Smooth muscle cell (in vitro differentiated cells): Measurements from ENCODE around the gene IGSF9. TPM values are rescaled to one million over a fixed set of nuclear protein-coding genes. Genes with fewer than 3 reads are reported as not detected.

Source experiments
- DNase-seq: peaks from one replicate; lab custom pipeline; 2025; ENCODE audit not compliant: unreplicated experiment; lab: John Stamatoyannopoulos, UW
- H2AFZ ChIP-seq: fragments of 200-600 bp; sonication (generic); 2 replicates; pipeline ENCODE4 v1.6.0; 2016; ENCODE audit warnings: antibody characterized with exemption, low read depth, mild to moderate bottlenecking
- H3F3A ChIP-seq: fragments of 200-600 bp; sonication (generic); 2 replicates; pipeline ENCODE4 v1.6.0; 2017; ENCODE audit warnings: antibody characterized with exemption, low read depth
- H3K27ac ChIP-seq: fragments of 200-600 bp; sonication (generic); 2 replicates; pipeline ENCODE4 v1.5.1; 2016; ENCODE audit warnings: low read depth, mild to moderate bottlenecking
- H3K27me3 ChIP-seq: fragments of 200-600 bp; sonication (generic); 2 replicates; pipeline ENCODE4 v1.6.1; 2016; ENCODE audit warnings: low read depth, mild to moderate bottlenecking
- H3K36me3 ChIP-seq: fragments of 200-600 bp; sonication (generic); 2 replicates; pipeline ENCODE4 v1.5.1; 2016; ENCODE audit warnings: low read depth
- H3K4me1 ChIP-seq: fragments of 200-600 bp; sonication (generic); 2 replicates; pipeline ENCODE4 v1.5.1; 2016; ENCODE audit warnings: low read depth
- H3K4me2 ChIP-seq: fragments of 200-600 bp; sonication (generic); 2 replicates; pipeline ENCODE4 v1.6.0; 2016; ENCODE audit warnings: mild to moderate bottlenecking
- H3K4me3 ChIP-seq: fragments of 200-600 bp; sonication (generic); 2 replicates; pipeline ENCODE4 v1.5.1; 2016; ENCODE audit warnings: mild to moderate bottlenecking
- H3K79me2 ChIP-seq: fragments of 200-600 bp; sonication (generic); 2 replicates; pipeline ENCODE4 v1.6.0; 2016; ENCODE audit warnings: low read depth, mild to moderate bottlenecking
- H3K9ac ChIP-seq: fragments of 200-600 bp; sonication (generic); 2 replicates; pipeline ENCODE4 v1.6.0; 2016; ENCODE audit warnings: low read depth
- H3K9me3 ChIP-seq: fragments of 200-600 bp; sonication (generic); replicated peaks from 2 replicates; pipeline ENCODE4 v1.5.1; 2016; ENCODE audit warnings: low read depth
- H4K20me1 ChIP-seq: fragments of 200-600 bp; sonication (generic); 2 replicates; pipeline ENCODE4 v1.6.0; 2016; ENCODE audit warnings: low read depth
- WGBS: methylation state at CpG from one replicate; pipeline ENCODE4 v1.1.7; 2016; ENCODE audit warnings: low lambda C conversion rate; 5-methylcytosine and 5-hydroxymethylcytosine counted together
- polyA plus RNA-seq: library from polyadenylated mRNA; unstranded; fragments of >200 nt; fragmentation: Nextera tagmentation; extraction: Ambion mirVana; gene quantifications from 2 replicates; pipeline ENCODE4 v1.2.1, GENCODE V29; 2016
- total RNA-seq: library from RNA; depleted of rRNA; stranded (reverse); fragments of >200 nt; gene quantifications from 2 replicates; pipeline ENCODE4 v1.2.3, GENCODE V29; 2014
- TF ChIP-seq, protein P1 (sequence below): fragments of 200-600 bp; sonication (generic); IDR thresholded peaks from 2 replicates; pipeline ENCODE4 v1.5.1; 2017; ENCODE audit warnings: borderline replicate concordance, mild to moderate bottlenecking, antibody characterized with exemption; ENCODE audit not compliant: insufficient read depth, poor library complexity, severe bottlenecking

Gene IGSF9
- total and polyA plus RNA-seq, 2 experiments from 2014 or later: 0.99 to 2.1 TPM

DNA sequence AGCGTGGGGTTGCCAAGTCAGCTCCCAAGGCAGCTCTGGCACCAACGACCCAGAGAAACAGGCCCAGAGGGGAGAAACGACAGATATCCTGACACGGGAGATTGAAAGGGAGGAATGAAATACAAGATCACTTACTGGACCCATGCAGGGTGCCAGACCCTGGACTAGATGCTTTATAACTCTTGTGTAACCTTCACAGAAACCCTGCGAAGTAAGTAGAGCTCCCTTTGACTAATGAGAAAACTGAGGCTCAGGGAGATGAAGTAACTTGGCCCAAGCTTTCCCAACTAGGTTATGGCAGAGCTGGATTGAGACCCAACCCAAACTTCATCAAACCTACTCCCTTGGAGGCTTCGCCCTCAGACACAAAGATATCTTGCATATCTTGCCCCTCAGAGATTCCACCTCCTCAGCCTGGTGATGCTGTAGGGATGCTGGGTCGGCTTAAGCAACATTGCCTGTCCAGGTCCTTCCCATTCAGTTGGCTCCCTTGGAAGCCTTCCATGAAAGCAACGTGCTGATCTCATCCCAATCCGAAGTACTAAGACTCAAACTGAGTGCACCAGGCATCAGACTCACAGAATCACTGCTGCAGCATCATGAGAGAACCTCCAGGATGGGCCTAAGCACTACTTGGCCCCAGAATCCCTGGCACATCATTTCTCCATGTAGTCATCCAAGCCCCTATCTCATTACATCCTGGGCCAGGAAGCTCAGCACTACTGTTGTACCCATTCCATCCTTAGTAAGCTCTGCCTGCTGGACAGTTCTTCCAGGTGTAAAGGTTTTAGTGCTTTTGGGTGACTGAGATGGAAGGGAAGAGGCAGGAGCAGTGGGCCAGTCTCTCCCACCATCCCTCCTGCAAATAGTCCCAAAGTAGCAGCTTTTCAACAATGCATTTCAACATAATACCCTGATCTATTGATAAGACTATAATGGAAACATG is 1.1 kb upstream of the IGSF9 start:
- peak overlapping the region; percentile 48 for H2AFZ ChIP-seq
- no peak overlapping the region for H3K27ac ChIP-seq
- H3K4me3 ChIP-seq: peak overlapping the region; percentile 58
- H3K79me2 ChIP-seq: no peaks in the 10 kb centered on the region
- H3K9ac ChIP-seq: no peak overlapping the region
- WGBS: 51% methylated on average over 9 of the region's 9 CpGs
- DNase-seq: no peak
- H3K36me3 ChIP-seq: no peaks in the 10 kb centered on the region
- H3K27me3 ChIP-seq: peaks cover 6% of the 10 kb centered on the region
- no peaks in the 10 kb centered on the region for H4K20me1 ChIP-seq
- H3K4me1 ChIP-seq: peaks cover 21% of the 10 kb centered on the region
- H3K9me3 ChIP-seq: no peaks in the 10 kb centered on the region
- H3K4me2 ChIP-seq: peak overlapping the region; percentile 90
- H3F3A ChIP-seq: no peaks in the 10 kb centered on the region
- TF ChIP-seq, protein P1, sequence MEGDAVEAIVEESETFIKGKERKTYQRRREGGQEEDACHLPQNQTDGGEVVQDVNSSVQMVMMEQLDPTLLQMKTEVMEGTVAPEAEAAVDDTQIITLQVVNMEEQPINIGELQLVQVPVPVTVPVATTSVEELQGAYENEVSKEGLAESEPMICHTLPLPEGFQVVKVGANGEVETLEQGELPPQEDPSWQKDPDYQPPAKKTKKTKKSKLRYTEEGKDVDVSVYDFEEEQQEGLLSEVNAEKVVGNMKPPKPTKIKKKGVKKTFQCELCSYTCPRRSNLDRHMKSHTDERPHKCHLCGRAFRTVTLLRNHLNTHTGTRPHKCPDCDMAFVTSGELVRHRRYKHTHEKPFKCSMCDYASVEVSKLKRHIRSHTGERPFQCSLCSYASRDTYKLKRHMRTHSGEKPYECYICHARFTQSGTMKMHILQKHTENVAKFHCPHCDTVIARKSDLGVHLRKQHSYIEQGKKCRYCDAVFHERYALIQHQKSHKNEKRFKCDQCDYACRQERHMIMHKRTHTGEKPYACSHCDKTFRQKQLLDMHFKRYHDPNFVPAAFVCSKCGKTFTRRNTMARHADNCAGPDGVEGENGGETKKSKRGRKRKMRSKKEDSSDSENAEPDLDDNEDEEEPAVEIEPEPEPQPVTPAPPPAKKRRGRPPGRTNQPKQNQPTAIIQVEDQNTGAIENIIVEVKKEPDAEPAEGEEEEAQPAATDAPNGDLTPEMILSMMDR: no peak

DNA sequence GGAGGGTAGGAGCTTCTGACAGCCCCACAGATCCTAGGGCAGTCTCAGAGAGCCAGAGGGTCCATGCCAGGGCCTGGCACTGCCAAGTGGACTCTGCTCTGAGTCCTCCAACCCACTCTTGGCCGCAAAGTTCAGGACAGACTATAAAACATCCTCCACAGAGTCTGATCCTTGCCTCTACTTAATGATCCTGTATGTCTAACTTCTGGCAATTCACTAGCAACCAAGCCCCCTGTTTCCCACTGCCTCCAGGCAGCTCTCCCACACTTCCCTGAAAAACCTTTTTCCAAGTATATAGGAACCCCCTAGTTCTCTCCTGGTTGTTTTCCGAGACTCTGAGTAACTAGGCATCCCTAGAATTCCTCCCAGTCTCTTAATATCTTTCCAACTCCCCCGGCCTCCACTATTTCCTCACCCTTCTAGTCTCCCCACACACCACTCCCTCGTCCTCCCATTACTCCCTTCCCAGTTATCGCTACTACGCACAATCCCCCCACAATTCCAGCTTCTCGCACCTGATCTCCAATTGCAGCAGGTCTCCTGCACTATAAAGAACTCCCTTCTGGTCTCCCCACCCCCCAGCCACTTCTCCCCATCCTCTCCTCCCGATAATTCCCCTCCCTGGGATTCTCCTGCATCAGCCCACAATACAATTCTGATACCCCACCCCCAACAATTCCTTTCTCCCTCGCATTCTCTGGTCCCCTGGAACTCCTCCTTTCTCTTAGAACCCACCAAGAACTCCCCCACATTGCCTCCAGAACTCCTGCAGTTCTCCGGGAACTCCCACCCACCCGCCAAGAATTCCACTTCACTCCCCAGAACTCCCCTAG is 574 bp downstream of the IGSF9 start:
- DNase-seq: no peak
- Histone ChIP-seq H3K4me3 (peak overlapping the region; percentile 58), H3K4me1 (peaks cover 34% of the 10 kb centered on the region), H3K79me2 (no peaks in the 10 kb centered on the region), H4K20me1 (no peaks in the 10 kb centered on the region), H3K4me2 (peak overlapping the region; percentile 90), H3K9ac (no peak overlapping the region), H3K36me3 (no peaks in the 10 kb centered on the region), H3K27ac (no peak overlapping the region), H2AFZ (peak overlapping the region; percentile 48), H3K27me3 (peaks cover 6% of the 10 kb centered on the region), H3K9me3 (no peaks in the 10 kb centered on the region), H3F3A (no peaks in the 10 kb centered on the region)
- TF ChIP-seq, protein P1: no peak
- WGBS: 22% methylated on average over 10 of the region's 11 CpGs

GRCh38 chr1:159943908-159944622 is 1.3 kb downstream of the IGSF9 start:
- Histone ChIP-seq H2AFZ (no peak overlapping the region), H4K20me1 (no peaks in the 10 kb centered on the region), H3K36me3 (no peaks in the 10 kb centered on the region), H3F3A (no peaks in the 10 kb centered on the region), H3K79me2 (no peaks in the 10 kb centered on the region), H3K27me3 (peaks cover 6% of the 10 kb centered on the region), H3K4me3 (peak overlapping the region; percentile 58), H3K4me1 (peaks cover 34% of the 10 kb centered on the region), H3K9me3 (no peaks in the 10 kb centered on the region), H3K9ac (no peak overlapping the region), H3K27ac (no peak overlapping the region), H3K4me2 (no peak overlapping the region)
- no peak for DNase-seq
- WGBS: 89% methylated on average over 9 of the region's 9 CpGs
- TF ChIP-seq, protein P1: no peak
